ENCODE results near the gene HLA-G.

DNA sequence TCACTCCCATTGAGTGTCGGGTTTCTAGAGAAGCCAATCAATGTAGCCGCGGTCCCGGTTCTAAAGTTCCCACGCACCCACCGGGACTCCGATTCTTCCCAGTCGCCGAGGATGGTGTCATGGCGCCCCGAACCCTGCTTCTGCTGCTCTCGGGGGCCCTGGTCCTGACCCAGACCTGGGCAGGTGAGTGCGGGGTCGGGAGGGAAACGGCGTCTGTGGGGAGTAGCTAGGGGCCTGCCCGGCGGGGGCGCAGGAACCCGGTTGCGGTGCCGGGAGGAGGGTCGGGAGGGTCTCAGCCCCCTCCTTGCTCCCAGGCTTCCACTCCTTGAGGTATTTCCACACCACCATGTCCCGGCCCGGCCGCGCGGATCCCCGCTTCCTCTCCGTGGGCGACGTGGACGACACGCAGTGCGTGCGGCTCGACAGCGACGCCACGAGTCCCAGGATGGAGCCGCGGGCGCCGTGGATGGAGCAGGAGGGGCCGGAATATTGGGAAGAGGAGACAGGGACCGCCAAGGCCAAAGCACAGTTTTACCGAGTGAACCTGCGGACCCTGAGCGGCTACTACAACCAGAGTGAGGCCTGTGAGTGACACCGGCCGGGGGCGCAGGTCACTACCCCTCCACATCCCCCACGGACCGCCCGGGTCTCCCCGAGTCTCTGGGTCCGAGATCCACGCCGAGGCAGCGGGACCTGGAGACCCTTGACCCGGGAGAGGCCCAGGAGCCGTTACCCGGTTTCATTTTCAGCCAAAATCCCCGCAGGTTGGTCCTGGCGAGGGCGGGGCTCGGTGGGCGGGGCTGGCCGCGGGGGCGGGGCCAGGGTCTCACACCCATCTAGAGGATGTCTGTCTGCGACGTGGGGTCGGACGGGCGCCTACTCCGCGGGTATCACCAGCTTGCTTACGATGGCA lies 35.2 kb upstream of the HLA-G start:
- TF ChIP-seq CTCF (IDR thresholded peaks at IDR 0.05; ENCODE audit: borderline replicate concordance, extremely low read depth, low read length, poor library complexity, severe bottlenecking) = no peak
- no peak for TF ChIP-seq EZH2 (IDR thresholded peaks at IDR 0.05; ENCODE audit: borderline replicate concordance, low read depth, low read length, severe bottlenecking)
